Measurements from ENCODE around the gene IL1R2. TPM values are rescaled to one million over a fixed set of nuclear protein-coding genes. Genes with fewer than 3 reads are reported as not detected.
"Not testable (repeated sequence)": the region's sequence is repeated elsewhere in the genome, so short reads cannot be mapped to it uniquely, and the experiment has no call there.

IL1R2 gene
- total and polyA plus RNA-seq, 4 donors = 7.3 to 902 (median 64.1) TPM

DNA sequence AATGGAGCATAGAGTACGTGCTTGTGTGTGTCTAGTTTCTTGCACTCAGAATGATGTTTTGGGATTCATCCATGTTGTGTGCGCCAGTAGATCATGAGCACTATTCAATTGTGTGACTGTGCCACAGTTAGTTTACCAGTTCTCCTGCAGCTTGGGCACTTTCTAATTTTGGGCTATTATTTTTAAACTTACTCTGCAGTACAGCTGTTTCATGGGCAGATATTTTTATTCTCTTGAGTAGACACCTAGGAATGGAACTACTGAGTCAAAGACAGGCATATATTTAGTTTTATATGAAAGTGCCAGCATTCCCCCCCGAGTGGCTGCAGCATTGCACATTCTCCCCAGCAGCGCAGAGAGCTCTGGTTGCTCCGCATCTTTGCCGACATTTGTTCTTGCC is 74.8 kb downstream of the IL1R2 start:
- no peak overlapping the region for H3K27ac ChIP-seq (ENCODE audit: low read depth in 1 of 2, low read length in 1 of 2)
- H3K9me3 ChIP-seq (ENCODE audit: control insufficient read depth in 4 of 4, insufficient read depth in 3 of 4, low read length in 3 of 4) = no peaks in the 10 kb centered on the region
- H3K4me1 ChIP-seq (ENCODE audit: control insufficient read depth in 5 of 5, insufficient read depth in 5 of 5, low read length in 5 of 5) = peaks cover 23 to 80% (median 48%) of the 10 kb centered on the region in 5 donors
- H3K9ac ChIP-seq (ENCODE audit: insufficient read depth in 1 of 2, low read length in 2 of 2) = no peak overlapping the region
- no peak overlapping the region for H3K4me3 ChIP-seq
- no peak for ATAC-seq (ENCODE audit: insufficient read depth, low FRiP score)
- DNase-seq = no peak
- no peaks in the 10 kb centered on the region for H3K27me3 ChIP-seq (ENCODE audit: control insufficient read depth in 3 of 3, insufficient read depth in 3 of 3, low read length in 2 of 3)
- WGBS, 2 donors = 47 to 76% methylated on average over 6 of the region's 6 CpGs
- TF ChIP-seq, protein P1, sequence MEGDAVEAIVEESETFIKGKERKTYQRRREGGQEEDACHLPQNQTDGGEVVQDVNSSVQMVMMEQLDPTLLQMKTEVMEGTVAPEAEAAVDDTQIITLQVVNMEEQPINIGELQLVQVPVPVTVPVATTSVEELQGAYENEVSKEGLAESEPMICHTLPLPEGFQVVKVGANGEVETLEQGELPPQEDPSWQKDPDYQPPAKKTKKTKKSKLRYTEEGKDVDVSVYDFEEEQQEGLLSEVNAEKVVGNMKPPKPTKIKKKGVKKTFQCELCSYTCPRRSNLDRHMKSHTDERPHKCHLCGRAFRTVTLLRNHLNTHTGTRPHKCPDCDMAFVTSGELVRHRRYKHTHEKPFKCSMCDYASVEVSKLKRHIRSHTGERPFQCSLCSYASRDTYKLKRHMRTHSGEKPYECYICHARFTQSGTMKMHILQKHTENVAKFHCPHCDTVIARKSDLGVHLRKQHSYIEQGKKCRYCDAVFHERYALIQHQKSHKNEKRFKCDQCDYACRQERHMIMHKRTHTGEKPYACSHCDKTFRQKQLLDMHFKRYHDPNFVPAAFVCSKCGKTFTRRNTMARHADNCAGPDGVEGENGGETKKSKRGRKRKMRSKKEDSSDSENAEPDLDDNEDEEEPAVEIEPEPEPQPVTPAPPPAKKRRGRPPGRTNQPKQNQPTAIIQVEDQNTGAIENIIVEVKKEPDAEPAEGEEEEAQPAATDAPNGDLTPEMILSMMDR (IDR thresholded peaks at IDR 0.05; ENCODE audit: control extremely low read depth, extremely low read depth) = no peak
- no peaks in the 10 kb centered on the region for H3K36me3 ChIP-seq (ENCODE audit: control insufficient read depth in 4 of 4, insufficient read depth in 4 of 4, low read length in 4 of 4)

DNA sequence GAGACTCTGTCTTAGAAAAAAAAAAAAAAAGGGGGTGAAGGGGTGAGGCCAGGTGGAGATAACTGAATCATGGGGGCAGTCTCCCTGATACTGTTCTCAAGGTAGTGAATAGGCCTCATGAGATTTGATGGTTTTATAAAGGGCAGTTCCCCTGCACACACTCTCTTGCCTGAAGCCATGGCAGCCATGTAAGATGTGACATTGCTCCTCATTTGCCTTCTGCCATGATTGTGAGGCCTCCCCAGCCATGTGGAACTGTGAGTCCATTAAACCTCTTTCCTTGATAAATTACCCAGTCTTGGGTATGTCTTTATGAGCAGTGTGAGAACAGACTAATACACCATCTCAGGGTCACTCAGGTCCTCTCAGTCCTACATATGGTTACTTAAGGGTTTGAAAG is 76.4 kb downstream of the IL1R2 start:
- H3K27me3 ChIP-seq (ENCODE audit: control insufficient read depth in 3 of 3, insufficient read depth in 3 of 3, low read length in 2 of 3); H3K9ac ChIP-seq (ENCODE audit: insufficient read depth in 1 of 2, low read length in 2 of 2); H3K36me3 ChIP-seq (ENCODE audit: control insufficient read depth in 4 of 4, insufficient read depth in 4 of 4, low read length in 4 of 4); ATAC-seq (ENCODE audit: insufficient read depth, low FRiP score); H3K9me3 ChIP-seq (ENCODE audit: control insufficient read depth in 4 of 4, insufficient read depth in 3 of 4, low read length in 3 of 4); DNase-seq; H3K4me3 ChIP-seq; H3K27ac ChIP-seq (ENCODE audit: low read depth in 1 of 2, low read length in 1 of 2): not testable (repeated sequence)
- H3K4me1 ChIP-seq (ENCODE audit: control insufficient read depth in 5 of 5, insufficient read depth in 5 of 5, low read length in 5 of 5) = peaks cover 18 to 77% (median 42%) of the 10 kb centered on the region in 5 donors

DNA sequence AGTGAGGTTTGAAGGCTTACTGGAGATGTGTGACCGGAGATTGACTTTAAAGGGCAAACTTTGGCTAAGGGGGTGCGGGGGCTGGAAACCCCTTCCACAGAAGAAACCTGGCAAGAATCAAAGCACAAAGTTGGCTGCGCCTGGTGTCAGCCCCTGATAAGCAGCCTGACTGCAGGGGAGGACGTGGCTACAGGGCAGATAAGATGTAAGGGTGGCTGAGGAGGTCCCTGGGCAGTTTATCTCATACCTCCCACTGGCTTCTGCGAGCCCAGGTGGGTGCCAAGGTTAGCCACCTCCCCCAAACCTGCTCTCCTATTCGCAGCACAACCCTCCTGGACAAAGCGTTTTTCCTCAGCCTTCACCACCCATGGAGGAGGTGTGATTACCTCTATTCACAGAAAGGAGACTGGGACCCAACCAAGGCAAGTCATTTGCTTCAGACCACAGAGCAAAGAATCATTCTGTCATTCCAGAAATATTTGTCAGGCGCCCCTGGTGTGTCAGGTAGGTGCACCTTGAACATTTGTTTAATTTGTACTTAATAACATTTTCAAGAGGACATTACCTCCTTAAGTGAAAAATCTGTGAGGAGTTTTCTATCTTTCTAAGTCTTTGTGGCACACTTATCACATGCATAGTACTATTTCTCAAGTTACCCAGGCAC is 77.7 kb downstream of the IL1R2 start:
- H3K9ac ChIP-seq (ENCODE audit: insufficient read depth in 1 of 2, low read length in 2 of 2) = peak overlapping the region in 1 of 2 donors; percentile 17
- ATAC-seq (ENCODE audit: insufficient read depth, low FRiP score) (no peak), DNase-seq (peak in 2 of 3 donors; percentile 56 to 67)
- WGBS, 2 donors = 71 to 73% methylated on average over 8 of the region's 8 CpGs
- H3K27ac ChIP-seq (ENCODE audit: low read depth in 1 of 2, low read length in 1 of 2) = peak overlapping the region; percentile 60 to 87
- H3K4me1 ChIP-seq (ENCODE audit: control insufficient read depth in 5 of 5, insufficient read depth in 5 of 5, low read length in 5 of 5) = peaks cover 14 to 65% (median 29%) of the 10 kb centered on the region in 5 donors
- no peaks in the 10 kb centered on the region for H3K36me3 ChIP-seq (ENCODE audit: control insufficient read depth in 4 of 4, insufficient read depth in 4 of 4, low read length in 4 of 4)
- no peak overlapping the region for H3K4me3 ChIP-seq
- H3K27me3 ChIP-seq (ENCODE audit: control insufficient read depth in 3 of 3, insufficient read depth in 3 of 3, low read length in 2 of 3) = no peaks in the 10 kb centered on the region
- no peaks in the 10 kb centered on the region for H3K9me3 ChIP-seq (ENCODE audit: control insufficient read depth in 4 of 4, insufficient read depth in 3 of 4, low read length in 3 of 4)
- TF ChIP-seq, protein P1 (IDR thresholded peaks at IDR 0.05; ENCODE audit: control extremely low read depth, extremely low read depth) = no peak

DNA sequence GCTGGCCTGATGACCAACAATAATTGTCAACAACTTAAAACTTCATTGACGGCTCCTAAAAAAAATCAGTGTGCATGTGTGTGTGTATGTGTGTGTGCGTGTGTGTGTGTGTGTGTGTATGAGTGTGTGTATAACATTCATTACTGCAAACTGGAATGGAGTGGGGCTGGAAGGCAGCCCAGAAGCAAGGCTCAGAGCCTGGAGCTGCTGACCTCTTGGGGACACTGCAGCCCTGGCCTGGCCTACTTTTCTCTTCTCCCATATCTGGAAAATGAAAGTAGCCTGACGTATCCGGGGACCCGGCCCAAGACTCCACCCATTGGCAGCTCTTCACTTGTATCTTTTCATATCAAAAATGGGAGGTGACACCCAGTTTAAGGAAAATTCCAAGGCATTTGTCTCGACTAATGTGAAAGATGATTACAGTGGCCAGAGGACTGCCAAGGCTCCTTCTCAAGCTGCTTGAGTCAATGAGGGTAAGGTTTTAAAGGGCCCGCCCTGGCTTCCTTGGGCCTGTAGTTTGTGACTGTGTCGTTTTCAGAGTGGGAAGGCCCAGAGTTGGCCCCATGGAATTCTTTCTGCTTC is 78.4 kb downstream of the IL1R2 start:
- peak; percentile 89 for ATAC-seq (ENCODE audit: insufficient read depth, low FRiP score)
- Histone ChIP-seq H3K4me1 (ENCODE audit: control insufficient read depth in 5 of 5, insufficient read depth in 5 of 5, low read length in 5 of 5) (peaks cover 10 to 58% (median 22%) of the 10 kb centered on the region in 5 donors), H3K36me3 (ENCODE audit: control insufficient read depth in 4 of 4, insufficient read depth in 4 of 4, low read length in 4 of 4) (no peaks in the 10 kb centered on the region), H3K9ac (ENCODE audit: insufficient read depth in 1 of 2, low read length in 2 of 2) (peak overlapping the region in 1 of 2 donors; percentile 8), H3K4me3 (no peak overlapping the region), H3K27ac (ENCODE audit: low read depth in 1 of 2, low read length in 1 of 2) (peak overlapping the region; percentile 83 to 87), H3K9me3 (ENCODE audit: control insufficient read depth in 4 of 4, insufficient read depth in 3 of 4, low read length in 3 of 4) (no peaks in the 10 kb centered on the region), H3K27me3 (ENCODE audit: control insufficient read depth in 3 of 3, insufficient read depth in 3 of 3, low read length in 2 of 3) (no peaks in the 10 kb centered on the region)
- peak; percentile 98 to 99 (median 99) for DNase-seq
- WGBS, 2 donors = 34 to 61% methylated on average over 8 of the region's 8 CpGs
- TF ChIP-seq, protein P1 (IDR thresholded peaks at IDR 0.05; ENCODE audit: control extremely low read depth, extremely low read depth) = no peak
